Activated naive CD4-positive, alpha-beta T cell (primary cell): ENCODE results near the gene KIAA0513.
"Not testable (repeated sequence)": the region's sequence is repeated elsewhere in the genome, so short reads cannot be mapped to it uniquely, and the experiment has no call there.

Experiments used
- DNase-seq, 4 experiments: peaks; one replicate each; lab custom pipeline; 2025; lab: John Stamatoyannopoulos, UW

Gene KIAA0513

GRCh38 chr16:85113168-85113733 lies 85.7 kb downstream of the KIAA0513 start:
- no peak for DNase-seq

GRCh38 chr16:85113913-85114312 lies 86.3 kb downstream of the KIAA0513 start:
- no peak for DNase-seq

- peak; percentile 56 to 77 (median 70) for DNase-seq
Observed at GRCh38 chr16:85114909-85115567, 87.4 kb downstream of the KIAA0513 start.

- no peak for DNase-seq
Observed at GRCh38 chr16:85117418-85117817, 89.8 kb downstream of the KIAA0513 start.

- DNase-seq = no peak
Observed at GRCh38 chr16:85120006-85120340, 92.4 kb downstream of the KIAA0513 start.

GRCh38 chr16:85123441-85123840 lies 95.8 kb downstream of the KIAA0513 start:
- DNase-seq = not testable (repeated sequence)

GRCh38 chr16:85123891-85124635 lies 96.5 kb downstream of the KIAA0513 start:
- no peak for DNase-seq

GRCh38 chr16:85124636-85125346 lies 97.2 kb downstream of the KIAA0513 start:
- no peak for DNase-seq

- DNase-seq = no peak
Observed at GRCh38 chr16:85125570-85126393, 98.2 kb downstream of the KIAA0513 start.

GRCh38 chr16:85126394-85126704 lies 98.8 kb downstream of the KIAA0513 start:
- DNase-seq = no peak

GRCh38 chr16:85126705-85127378 lies 99.2 kb downstream of the KIAA0513 start:
- no peak for DNase-seq

GRCh38 chr16:85127379-85127723 lies 99.8 kb downstream of the KIAA0513 start:
- no peak for DNase-seq

- DNase-seq = no peak
Observed at GRCh38 chr16:85128079-85128837, 100.7 kb downstream of the KIAA0513 start.

- DNase-seq = no peak
Observed at GRCh38 chr16:85129876-85130704, 102.5 kb downstream of the KIAA0513 start.

GRCh38 chr16:85130705-85131028 lies 103.1 kb downstream of the KIAA0513 start:
- DNase-seq = no peak

- no peak for DNase-seq
Observed at GRCh38 chr16:85132456-85133289, 105.1 kb downstream of the KIAA0513 start.

GRCh38 chr16:85133290-85133599 lies 105.7 kb downstream of the KIAA0513 start:
- no peak for DNase-seq

- DNase-seq = no peak
Observed at GRCh38 chr16:85134076-85134788, 106.6 kb downstream of the KIAA0513 start.

- no peak for DNase-seq
Observed at GRCh38 chr16:85134789-85135142, 107.2 kb downstream of the KIAA0513 start.
